NCI-H748 treated with DMSO at 0.1 percent for 48 hours (cell line): ENCODE measurements around the gene CDT1.
"Not testable (repeated sequence)": the region's sequence is repeated elsewhere in the genome, so short reads cannot be mapped to it uniquely, and the experiment has no call there.

Source experiments
- DNase-seq: peaks from one replicate; lab custom pipeline; 2025; lab: John Stamatoyannopoulos, UW

Gene CDT1

DNA sequence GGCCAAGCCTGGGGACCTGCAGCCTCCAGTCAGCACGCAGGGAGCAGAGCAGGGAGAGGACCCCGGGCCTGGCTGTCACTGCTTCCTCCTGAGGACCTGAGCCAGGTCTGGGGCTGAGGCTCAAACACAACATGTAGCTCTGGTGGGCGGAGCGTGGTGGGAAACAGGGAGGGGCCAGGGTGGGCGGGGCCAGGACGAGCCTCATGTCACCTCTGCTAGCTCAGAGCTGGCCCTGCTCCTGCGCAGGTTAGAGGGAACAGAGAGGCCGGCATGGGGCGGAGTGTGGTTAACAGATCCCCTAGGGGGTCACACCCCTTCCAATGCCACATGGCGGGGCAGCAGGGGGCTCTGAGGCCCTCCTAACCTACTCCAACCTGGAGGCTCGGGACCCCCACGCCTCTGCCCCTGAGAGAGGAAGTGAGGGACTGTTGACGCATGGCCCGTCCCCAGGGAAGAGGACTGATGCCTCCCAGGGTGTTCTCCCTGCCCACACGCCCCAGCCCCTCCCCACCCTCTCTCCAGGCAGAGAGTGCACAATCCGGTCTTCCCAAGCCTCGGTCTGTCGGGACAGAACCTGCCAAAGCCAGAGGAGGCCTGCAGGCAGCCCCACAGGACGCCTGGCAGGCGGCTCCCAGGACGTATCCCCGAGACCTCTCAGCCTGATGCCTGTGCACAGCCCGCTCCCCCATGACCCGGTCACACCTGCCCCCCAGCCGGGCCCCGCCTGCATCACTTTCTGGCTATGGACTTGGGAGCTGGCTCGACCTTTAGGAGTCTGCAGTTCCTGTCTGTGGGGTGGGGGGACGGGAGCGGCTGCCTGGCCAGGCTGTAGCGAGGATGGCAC lies 33.8 kb upstream of the CDT1 start:
- no peak for DNase-seq

DNA sequence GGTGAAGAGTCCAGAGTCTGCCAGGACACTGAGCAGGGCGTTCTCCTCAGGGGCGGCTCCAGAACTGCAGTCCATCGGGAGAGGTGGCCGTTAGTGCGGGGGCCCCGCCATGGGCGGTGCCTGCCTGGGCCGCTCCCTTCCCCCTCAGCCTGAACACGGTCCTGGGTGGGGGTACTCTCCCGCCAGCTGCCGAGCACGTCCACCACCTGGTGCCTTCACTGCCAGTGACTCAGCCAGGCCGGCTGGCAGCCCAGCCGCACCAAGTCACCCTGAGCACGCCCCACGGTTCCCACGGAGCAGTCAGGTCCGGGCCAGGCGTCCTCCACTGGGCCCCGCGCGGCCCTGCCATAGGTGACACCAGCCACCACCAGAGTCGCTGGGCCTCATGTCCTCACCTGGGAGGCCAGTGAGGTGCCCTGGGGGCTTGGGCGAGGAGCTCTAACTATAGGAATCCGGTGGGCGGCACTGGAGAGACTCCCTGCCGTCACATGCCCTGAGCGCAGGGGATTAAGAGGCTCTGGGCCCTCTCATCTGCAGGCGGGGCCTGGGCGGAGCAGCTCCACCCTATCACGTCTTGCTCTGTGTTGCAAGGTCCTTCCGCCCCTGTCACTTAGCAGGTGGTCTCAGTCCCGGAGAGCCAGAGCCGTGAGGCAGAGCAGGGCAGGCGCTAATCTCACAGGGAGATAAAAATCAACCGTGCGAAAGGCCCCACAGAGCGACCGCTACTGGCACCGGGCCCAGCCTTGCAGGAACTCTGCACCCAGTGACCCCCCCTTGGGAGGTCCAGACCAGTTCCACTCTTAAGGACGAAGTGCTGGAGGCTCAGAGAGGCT lies 32.9 kb upstream of the CDT1 start:
- DNase-seq: no peak

DNA sequence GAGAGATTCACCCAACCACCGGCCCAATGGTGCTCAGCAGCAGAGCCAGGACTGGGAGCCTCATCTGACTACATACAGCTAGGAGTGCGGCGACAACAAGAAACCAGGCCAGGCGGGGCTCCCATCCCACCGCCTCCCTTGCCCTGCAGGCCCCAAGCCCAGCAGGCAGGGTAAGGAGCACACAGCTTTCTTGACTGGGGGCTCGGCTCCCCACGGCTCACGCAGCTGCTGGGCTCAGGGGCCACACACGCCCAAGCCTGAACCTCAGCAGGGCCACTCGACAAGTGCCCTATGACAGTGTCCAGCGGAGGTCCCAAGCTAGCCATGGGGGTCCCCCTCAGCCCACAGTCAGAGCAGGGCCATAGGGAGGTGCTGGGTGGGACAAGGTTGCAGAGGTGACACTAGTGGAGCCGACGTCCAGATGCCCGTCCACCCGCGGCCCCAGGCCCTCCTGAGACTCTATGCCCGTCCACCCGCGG lies 32.3 kb upstream of the CDT1 start:
- no peak for DNase-seq

DNA sequence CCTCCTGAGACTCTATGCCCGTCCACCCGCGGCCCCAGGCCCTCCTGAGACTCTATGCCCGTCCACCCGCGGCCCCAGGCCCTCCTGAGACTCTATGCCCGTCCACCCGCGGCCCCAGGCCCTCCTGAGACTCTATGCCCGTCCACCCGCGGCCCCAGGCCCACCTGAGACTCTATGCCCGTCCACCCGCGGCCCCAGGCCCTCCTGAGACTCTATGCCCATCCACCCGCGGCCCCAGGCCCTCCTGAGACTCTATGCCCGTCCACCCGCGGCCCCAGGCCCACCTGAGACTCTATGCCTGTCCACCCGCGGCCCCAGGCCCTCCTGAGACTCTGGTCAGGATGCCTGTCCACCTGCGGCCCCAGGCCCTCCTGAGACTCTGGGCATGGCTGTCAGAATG lies 31.8 kb upstream of the CDT1 start:
- not testable (repeated sequence) for DNase-seq

DNA sequence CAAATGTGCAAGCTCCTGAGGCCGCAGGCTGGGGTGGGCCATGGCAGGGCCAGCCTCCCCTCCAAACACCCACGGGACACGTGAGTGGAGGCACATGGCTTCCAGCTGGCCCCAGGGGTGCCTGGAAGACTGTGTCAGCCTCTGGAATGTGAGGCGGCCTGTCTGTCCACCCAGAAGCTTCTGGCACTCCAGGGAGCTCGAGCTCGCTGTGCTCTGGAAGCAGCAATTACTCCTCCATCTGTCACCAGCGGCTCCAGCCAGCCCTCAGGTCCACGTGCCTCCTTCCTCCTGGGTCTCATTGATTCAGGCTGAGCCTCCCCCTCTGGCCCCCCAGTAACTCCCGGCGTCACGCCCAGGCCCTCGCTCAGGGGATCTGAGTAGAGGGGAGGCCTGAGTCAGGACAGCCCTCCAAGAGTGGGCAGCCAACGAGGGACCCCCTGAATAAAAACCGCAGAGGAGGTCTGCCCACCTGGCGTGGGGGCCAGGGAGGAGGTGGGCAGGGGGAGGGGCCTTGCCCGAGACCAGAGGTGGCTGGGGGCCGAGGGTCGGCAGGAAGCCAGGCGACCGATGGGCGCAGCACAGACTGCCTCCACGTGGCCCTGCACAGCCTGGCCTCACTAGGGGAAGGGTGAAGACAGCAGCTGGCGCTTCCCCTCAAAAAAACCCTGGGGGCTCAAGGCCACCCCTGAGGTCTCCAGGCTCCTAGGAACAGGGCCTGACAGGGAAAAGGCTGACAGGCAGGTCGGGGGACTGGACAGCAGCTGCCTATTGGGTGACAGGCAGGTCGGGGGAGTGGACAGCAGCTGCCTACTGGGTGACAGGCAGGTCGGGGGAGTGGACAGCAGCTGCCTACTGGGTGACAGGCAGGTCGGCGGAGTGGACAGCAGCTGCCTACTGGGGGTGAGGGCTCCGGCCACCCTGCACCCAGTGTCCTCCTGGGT lies 30.4 kb upstream of the CDT1 start:
- no peak for DNase-seq

DNA sequence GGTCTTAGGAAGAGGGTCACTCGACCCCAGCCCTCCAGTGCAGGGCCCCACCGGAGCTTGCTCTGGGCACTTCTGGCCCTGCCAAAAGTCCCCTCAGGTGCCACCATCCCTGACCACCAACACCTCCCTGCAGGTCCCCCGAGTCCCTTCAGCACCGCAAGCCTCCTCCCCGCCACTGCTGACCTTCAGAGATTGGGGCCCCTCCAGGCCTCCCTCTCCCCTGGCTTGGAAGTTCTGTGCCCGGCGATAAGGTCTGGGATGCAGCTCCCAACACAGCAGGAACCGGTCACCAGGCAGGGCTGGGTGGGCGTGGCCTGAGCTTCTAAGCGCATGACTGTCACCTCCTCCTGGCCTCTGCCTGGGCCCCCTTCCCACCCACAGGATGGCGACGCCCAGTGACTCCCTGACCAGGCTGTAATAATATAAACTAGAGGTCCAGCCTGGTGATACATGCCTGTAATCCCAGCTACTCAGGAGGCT lies 29.7 kb upstream of the CDT1 start:
- no peak for DNase-seq

DNA sequence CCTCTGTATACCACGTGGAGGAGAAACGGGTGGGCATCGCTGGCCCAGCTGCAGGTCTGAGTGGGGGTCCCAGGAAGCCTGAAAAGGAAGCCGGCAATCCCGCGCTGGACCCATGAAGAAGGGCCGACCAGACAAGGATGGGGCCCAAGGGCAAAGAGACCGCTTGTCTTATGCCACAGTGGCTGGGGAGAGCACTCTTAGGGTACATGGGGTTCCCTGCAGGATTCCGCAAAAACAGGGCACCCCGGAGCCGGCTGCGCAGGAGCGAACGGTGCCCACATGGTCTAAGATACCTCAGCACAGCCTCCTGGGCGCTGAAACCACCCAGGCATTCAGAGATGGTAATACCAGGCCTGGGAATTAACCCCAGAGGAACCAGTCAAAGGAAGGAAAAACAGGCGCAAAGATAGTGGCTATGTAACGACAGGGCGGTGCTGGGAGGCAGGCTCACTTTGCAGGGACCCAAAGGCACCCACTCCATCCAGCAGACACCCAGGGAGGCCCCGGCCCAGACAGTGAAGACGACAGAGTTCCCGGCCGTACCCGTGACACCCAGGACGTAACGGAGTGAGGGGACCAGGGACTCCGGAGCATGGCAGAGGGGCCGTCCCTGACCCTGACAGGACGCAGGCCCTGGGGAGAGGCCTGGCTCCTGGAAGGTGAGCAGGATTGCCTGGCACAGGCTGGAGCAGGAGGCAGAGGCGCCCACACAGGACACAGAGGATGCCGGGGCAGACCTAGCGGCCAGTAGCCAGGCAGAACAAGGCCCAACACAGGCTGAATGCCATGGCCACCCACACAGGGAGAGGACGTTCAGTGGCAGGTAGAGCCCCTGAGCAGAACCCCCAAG lies 28.8 kb upstream of the CDT1 start:
- no peak for DNase-seq

DNA sequence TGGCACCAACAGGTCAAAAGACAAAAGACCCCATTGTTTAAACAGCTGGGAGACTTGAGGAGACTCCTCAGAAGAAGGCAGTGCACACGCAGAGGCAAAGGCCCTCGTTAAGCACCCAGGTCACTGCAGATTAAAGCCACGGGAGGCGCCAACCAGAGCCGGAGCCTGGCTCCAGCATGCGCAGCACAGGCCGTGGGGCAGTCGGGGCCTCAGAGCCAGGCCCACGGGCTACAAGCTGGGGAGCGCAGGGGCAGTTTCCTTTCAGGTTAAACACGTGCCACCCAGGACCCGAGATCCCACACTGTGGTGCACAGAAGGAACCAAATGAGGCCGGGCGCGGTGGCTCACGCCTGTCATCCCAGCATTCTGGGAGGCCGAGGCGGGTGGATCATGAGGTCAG lies 27.8 kb upstream of the CDT1 start:
- no peak for DNase-seq

DNA sequence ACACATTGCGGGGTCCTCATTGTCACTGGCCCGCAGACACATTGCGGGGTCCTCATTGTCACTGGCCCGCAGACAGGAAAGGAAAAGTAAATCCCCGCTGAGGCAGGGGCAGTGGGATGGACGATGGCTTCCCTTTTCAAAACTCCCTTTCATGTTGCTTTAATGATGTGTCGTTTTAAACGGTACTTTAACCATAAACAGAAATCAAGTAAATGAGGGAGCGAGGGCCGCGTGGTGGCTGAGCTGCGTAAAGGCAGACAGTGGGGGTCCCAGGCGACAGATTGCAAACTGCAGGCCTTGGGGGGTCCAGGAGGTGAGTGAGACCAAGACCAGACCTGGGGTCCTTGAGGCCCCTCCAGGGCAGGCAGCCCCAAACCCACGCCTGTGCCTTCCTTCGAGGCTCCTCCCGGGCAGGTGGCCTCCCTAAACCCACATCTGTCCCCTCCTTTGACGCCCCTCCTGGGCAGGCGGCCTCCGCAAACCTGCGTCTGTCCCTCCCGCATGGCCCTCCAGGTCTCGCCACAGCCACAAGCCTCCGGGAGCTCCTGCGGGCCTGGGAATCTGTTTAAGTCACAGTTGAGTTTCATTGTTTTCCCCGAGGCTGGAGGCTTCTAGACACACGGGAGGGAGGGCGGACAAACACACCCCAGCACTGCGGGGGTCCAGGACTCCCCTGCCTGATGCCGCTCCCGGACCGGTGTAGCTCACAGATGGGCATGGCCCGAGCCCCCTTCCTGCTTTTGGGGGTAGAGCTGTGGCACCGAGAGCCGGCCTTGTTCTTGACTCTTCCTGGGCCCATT lies 25.9 kb upstream of the CDT1 start:
- no peak for DNase-seq

DNA sequence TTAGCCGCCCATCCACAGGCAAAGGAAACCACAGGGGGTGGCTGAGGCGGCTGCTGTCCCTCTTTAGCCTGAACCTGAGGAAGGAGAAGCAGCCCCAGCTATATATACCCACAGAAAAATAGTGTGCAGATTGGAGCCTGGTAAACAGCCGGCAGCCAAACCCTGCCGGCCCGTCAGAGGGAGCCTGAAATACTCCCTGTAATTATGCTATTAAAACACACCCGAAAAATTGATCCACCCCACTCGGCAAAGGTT lies 25.4 kb upstream of the CDT1 start:
- DNase-seq: no peak

DNA sequence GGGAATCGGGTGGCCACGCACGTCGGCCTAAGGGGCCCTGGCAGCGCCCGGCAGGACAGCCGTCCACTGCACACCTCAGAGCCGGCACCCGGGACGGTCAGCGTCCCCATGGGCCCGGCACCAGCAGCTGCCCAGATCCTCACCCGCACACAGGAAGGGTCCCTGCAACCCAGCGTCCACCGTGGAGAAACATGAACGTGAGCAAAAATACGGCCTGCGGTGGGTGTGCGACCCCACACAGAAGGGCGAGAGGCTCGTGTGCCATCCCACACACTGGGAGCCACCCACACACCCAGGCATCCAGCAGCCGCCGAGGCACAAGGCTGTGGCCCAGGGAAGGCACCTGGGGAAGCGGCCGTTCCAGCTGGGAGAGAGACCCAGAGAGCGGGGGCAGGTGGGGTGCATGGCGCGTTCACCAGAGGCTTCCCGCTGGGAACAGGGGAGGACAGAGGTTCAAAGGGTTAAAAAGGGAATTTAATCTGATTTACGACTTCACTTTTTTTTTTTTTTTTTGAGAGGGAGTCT lies 25.0 kb upstream of the CDT1 start:
- DNase-seq: no peak

DNA sequence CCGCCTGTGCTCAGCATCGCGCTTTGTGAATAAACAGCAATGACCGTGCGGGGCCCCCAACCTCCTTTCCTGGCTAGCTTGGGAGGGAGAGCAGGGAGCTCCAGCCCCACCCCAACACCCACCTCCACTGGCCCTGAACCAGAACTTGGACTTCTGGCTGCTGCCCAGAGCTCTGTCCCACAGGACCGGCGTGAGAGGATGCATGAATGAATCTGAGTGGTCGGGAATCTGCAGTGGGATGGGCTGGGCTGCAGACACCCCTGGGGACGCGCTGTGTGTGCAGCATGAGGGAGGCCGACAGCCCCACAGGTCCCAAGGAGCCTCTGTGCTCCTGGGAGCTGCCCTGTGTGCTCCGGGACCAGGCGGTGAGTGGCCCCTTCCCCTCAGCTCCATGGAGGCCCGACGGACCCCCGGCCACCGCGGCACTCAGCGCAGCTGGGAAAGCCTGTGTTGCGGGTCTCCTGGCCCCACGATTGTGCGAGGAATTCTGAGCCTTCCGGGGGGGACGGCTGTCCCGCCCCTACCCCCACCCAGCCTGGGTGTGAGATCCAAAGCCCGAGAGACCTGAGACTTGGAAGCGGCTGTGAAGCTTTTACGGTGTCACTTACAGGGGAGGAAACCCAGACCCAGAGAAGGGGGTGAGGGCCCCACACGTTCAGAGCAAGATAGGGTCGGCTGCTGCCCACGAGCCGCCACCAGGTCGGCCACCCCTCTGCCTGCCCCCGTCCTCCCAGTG lies 24.0 kb upstream of the CDT1 start:
- no peak for DNase-seq

DNA sequence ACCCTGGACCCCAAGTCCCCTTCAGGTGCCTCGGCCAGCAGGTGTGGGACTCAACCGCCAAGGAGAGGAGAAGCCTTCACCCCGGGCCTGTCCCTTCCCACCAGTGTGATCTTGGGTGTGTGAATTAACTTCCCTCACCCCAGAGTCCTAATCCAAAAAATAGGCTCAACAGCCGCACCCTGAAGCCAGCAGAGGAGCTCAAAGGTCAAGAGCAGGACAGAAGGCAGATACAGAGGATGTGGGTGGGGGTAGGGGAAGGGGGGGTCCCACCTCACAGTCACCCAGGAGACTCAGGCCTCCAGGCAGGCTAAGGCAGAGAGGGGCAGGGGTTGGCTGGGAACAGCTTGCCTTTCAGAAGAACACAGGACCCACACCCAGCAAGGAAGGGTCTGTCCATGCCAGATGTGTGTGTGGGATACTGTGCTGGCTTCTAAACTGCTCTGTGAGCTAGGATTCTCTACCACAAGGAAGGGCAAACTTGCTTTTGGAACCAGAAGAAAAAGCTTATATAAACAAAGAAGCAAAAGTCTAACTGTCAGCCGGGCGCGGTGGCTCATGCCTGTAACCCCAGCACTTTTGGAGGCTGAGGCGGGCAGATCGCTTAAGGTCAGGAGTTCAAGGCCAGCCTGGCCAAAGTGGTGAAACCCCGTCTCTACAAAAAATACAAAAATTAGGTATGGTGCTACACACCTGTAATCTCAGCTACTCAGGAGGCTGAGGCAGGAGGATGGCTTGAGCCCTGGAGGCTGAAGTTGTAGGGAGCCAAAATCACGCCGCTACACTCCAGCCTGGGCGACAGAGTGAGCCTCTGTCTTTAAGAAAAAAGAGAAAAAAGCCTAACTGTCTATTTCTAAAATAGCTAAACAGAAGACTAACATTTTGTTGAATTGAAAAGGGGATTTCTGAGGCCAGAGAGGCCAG lies 23.2 kb upstream of the CDT1 start:
- DNase-seq: no peak

DNA sequence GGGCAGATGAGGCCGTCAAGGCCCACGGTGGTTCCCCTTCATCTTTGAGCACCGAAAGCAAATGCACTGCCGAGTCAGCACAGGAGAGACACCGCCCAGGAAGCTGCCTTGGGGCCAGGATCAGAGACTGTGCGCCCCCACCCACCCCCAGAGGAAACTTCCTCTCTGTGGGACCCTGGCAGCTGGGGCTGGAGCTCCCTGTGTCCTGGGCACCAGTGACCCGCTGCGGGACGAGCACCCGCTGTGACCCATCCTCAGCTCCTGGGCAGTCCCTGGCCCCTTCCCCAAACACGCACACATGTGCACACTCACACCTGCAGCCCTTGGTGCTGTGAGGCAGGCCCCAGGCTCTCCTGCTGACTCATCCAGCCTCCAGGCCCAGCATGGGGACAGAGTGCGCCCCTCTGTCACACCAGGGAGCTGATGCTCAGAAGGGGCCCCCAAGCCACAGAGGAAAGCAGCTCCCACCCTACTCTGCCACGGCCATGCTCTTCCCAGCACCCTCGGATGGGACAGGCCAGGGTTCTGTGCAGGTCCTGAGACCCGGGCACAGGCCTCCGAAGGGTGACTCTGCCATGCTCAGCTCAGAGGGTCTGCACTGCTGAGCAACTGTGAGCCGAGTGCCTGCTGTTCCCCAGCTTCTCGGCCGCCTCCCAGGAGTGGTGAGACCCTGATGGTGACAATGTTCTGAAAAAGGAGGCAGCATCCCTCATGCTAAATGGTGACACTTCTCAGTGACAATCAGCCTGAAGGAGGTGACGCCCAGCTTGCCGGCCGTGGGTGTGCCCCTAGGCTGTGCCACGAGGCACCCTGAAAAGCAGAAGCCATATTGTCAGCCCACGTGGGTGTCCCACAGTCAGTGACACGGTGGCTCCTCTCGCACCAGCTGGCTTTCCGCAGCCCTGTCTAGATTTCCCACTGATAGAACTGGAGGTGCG lies 22.2 kb upstream of the CDT1 start:
- DNase-seq: no peak

DNA sequence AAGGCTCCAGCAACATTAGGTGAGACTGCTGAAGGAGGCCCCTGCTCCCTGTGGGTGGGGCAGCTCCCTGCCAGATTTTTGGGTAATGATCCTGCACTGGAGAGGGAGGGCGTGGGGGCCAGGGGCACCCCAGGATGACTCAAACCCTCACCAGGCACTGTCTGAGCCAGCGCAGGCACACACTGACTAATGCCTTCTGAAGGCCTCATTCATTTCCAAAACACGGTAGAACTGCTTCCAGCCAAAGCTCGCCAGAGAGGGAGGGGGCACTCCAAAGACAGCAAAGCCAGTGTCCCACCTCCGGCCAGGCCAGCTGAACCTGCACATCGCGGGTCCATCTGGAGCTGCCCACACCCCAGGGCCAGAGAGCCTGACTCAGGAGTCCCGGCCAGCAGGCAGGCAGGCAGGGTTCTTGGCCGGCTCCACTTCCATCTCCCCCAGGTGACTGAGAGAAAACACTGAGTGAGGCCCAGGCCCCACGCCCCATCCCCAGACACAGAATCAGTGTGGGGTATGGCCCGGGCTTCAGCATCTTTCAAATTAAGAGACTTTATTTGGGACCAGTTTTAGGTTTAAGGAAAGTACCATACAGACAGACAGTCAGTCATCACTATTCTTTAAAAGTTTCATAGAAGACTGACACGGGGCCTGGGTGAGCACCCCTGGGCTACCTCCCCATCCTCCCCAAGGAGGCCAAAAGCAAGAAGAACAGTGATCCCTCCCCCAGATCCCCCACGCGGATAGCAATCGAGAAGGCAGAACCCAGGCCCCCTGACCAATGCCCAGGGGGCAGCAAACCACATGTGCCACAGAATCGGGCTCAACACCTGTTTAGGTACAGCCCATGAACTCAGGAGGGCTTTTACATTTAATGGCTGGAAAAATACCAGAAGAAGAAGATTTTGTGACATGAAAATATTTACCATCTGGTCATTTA lies 20.9 kb upstream of the CDT1 start:
- no peak for DNase-seq
